K562 (cell line): ENCODE results near the gene CD6. TPM values are rescaled to one million over a fixed set of nuclear protein-coding genes. Genes with fewer than 3 reads are reported as not detected.

Experiments
- ATAC-seq: fragments of 200-7000 bp; cut with Tn5 transposase; 3 replicates; pipeline ENCODE4 v1.9.1; 2020; ENCODE audit warnings: moderate library complexity
- BruUV-seq: library from RNA; stranded (reverse); fragments of 400-500 nt; replicated peaks from 2 replicates; lab custom pipeline; 2021; lab: Mats Ljungman, UMichigan
- CTCF ChIA-PET: fragments of 300-600 bp; formaldehyde crosslinking; extraction: SDS; loops from one replicate; lab custom pipeline; 2021; ENCODE audit warnings: low intra/inter-chr PET ratio; lab: Yijun Ruan, JAX
- POLR2A ChIA-PET: fragments of 300-600, 350-650 bp; sonication (Branson Sonifier 250); formaldehyde crosslinking; extraction: SDS; loops from one replicate; lab custom pipeline; 2021; ENCODE audit warnings: antibody characterized with exemption, inconsistent platforms; lab: Yijun Ruan, JAX
- DNase-seq, 4 experiments: peaks; one replicate each; pipeline versions ENCODE4 v3.0.0 to v3.0.0-alpha.2; 2011 to 2018; ENCODE audit warnings: low spot score in 3 of 4, mixed read lengths in 3 of 4; ENCODE audit errors: extremely low read depth in 1 of 4
- FAIRE-seq: peaks from 2 replicates; lab custom pipeline; 2011; peaks lifted over from hg19 to GRCh38; lab: Jason Lieb, UNC
- H2AFZ ChIP-seq: 2 replicates; pipeline ENCODE4 v1.6.0; 2011; ENCODE audit warnings: low read depth, low read length, control low read depth, inconsistent platforms
- H3K27ac ChIP-seq: fragments of 200-600 bp; 3 replicates; pipeline ENCODE4 v1.8.0; 2011; ENCODE audit warnings: low read depth, mild to moderate bottlenecking, control low read depth, inconsistent platforms, low read length, moderate library complexity, mixed read lengths; ENCODE audit errors: extremely low read depth
- H3K27me3 ChIP-seq, 2 experiments: fragments of 300-600 bp in 1 of 2; 2 replicates in 1 of 2; 3 replicates in 1 of 2; pipeline versions ENCODE4 v1.6.0 to v1.8.0; 2011; ENCODE audit warnings: inconsistent platforms in 2 of 2, low read length in 2 of 2, mild to moderate bottlenecking in 1 of 2, mixed read lengths in 1 of 2, moderate library complexity in 1 of 2; ENCODE audit not compliant: control insufficient read depth in 2 of 2, insufficient read depth in 2 of 2
- H3K36me3 ChIP-seq: fragments of 300-600 bp; 3 replicates; pipeline ENCODE4 v1.8.0; 2011; ENCODE audit warnings: mild to moderate bottlenecking, low read length, inconsistent platforms; ENCODE audit not compliant: control insufficient read depth, insufficient read depth
- H3K4me1 ChIP-seq, 2 experiments: fragments of 200-600 bp in 1 of 2; replicated peaks in 1 of 2; 2 replicates in 1 of 2; 3 replicates in 1 of 2; pipeline versions ENCODE4 v1.5.1 to v1.8.0; 2011; ENCODE audit warnings: inconsistent platforms in 2 of 2, low read length in 2 of 2, mild to moderate bottlenecking in 1 of 2, mixed read lengths in 1 of 2, moderate library complexity in 1 of 2; ENCODE audit not compliant: control insufficient read depth in 2 of 2, insufficient read depth in 2 of 2
- H3K4me2 ChIP-seq: 2 replicates; pipeline ENCODE4 v1.6.1; 2011; ENCODE audit warnings: low read length, control low read depth, inconsistent platforms, mixed read lengths; ENCODE audit not compliant: insufficient read depth
- H3K4me3 ChIP-seq: fragments of 200-600 bp; sonication (generic), shearing (Covaris generic); 2 replicates; pipeline ENCODE4 v1.5.1; 2016; ENCODE audit warnings: control low read depth, inconsistent platforms
- H3K79me2 ChIP-seq: fragments of 200-600 bp; 3 replicates; pipeline ENCODE4 v1.8.0; 2011; ENCODE audit warnings: low read length, inconsistent platforms; ENCODE audit not compliant: control insufficient read depth, insufficient read depth
- H3K9ac ChIP-seq, 2 experiments: 2 replicates each; pipeline versions ENCODE4 v1.6.0 to v1.6.1; 2011; ENCODE audit warnings: low read depth in 2 of 2, low read length in 2 of 2, control low read depth in 1 of 2, inconsistent platforms in 1 of 2, mild to moderate bottlenecking in 1 of 2, mixed read lengths in 1 of 2; ENCODE audit not compliant: insufficient read depth in 1 of 2
- H3K9me1 ChIP-seq: one replicate; pipeline ENCODE4 v1.6.0; 2011; ENCODE audit warnings: inconsistent platforms, mild to moderate bottlenecking, low read length, moderate library complexity; ENCODE audit not compliant: control insufficient read depth, insufficient read depth
- H3K9me3 ChIP-seq: replicated peaks from 2 replicates; pipeline ENCODE4 v1.5.1; 2011; ENCODE audit warnings: low read depth, low read length, inconsistent platforms; ENCODE audit not compliant: control insufficient read depth, insufficient read depth
- H4K20me1 ChIP-seq: replicated peaks from 2 replicates; pipeline ENCODE4 v1.6.1; 2011; ENCODE audit warnings: low read length, inconsistent platforms, mixed read lengths; ENCODE audit not compliant: control insufficient read depth, insufficient read depth
- DPF2 ChIP-seq: fragments of 450-650 bp; IDR thresholded peaks from 2 replicates; pipeline ENCODE4 v1.6.1; 2016
- HCFC1 ChIP-seq: IDR thresholded peaks from 2 replicates; pipeline ENCODE4 v1.6.1; 2012; ENCODE audit warnings: low read depth, low read length, improper control_type of control experiment
- HMGN3 ChIP-seq: IDR thresholded peaks from 2 replicates; pipeline ENCODE4 v1.6.1; 2011; ENCODE audit warnings: borderline replicate concordance, low read depth, mild to moderate bottlenecking, mixed read lengths, low read length; ENCODE audit not compliant: insufficient read length; ENCODE audit errors: extremely low read depth
- ZNF347 ChIP-seq: fragments of 450-650 bp; formaldehyde crosslinking; IDR thresholded peaks from 2 replicates; pipeline ENCODE4 v1.4.0; 2020; ENCODE audit warnings: low read depth, mild to moderate bottlenecking, moderate library complexity
- WGBS: fragments of 100-300 bp; shearing (Covaris generic); methylation state at CpG from one replicate; pipeline ENCODE4 v1.1.6; 2016; ENCODE audit warnings: low coverage, mixed read lengths; ENCODE audit not compliant: insufficient coverage; ENCODE audit errors: missing lambda C conversion rate; 5-methylcytosine and 5-hydroxymethylcytosine counted together
- in situ Hi-C: fragments of 300-500 bp; cut with MboI; formaldehyde crosslinking; loops from 4 replicates; pipeline ENCODE4 v1.15.0; 2018; ENCODE audit warnings: inconsistent platforms, mixed read lengths
- intact Hi-C: fragments of 100-400 bp; cut with micrococcal nuclease; formaldehyde crosslinking; loops from 2 replicates; pipeline ENCODE4 v1.14.2; 2022
- polyA plus RNA-seq, 8 experiments: library from polyadenylated mRNA; depleted of rRNA in 4 of 8; stranded (reverse) in 5 of 8; unstranded in 3 of 8; fragments of >200 nt; fragmentation: Nextera tagmentation in 2 of 8; fragmentation: Illumina TruSeq in 1 of 8; extraction: Ambion mirVana in 2 of 8; extraction: Trizol in 1 of 8; gene quantifications; 2 replicates each; pipeline versions ENCODE4 v1.2.1 to v1.2.3, GENCODE V29; 2011 to 2014; ENCODE audit warnings: inconsistent platforms in 1 of 8, missing spikeins in 1 of 8
- total RNA-seq, 7 experiments: library from RNA; depleted of rRNA in 6 of 7; stranded (reverse); fragments of >200 nt in 6 of 7; fragmentation: Illumina TruSeq in 2 of 7; extraction: Trizol in 2 of 7; gene quantifications; 2 replicates each; pipeline versions ENCODE4 v1.2.1 to v1.2.3, GENCODE V29; 2011 to 2021; ENCODE audit warnings: low replicate concordance in 1 of 7
- TF ChIP-seq, protein P1 (sequence below): fragments of 250-450 bp; sonication (Bioruptor Pico); IDR thresholded peaks from 2 replicates; pipeline ENCODE4 v1.5.0; 2021
- TF ChIP-seq, protein P2 (sequence below): fragments of 450-650 bp; IDR thresholded peaks from 2 replicates; pipeline ENCODE4 v1.6.1; 2016

The CD6 gene
- total and polyA plus RNA-seq, 9 of the 15 experiments (the other 6 are each of a cell fraction or from before 2014, with no cell fraction given): 0.84 TPM; not detected in 8

DNA sequence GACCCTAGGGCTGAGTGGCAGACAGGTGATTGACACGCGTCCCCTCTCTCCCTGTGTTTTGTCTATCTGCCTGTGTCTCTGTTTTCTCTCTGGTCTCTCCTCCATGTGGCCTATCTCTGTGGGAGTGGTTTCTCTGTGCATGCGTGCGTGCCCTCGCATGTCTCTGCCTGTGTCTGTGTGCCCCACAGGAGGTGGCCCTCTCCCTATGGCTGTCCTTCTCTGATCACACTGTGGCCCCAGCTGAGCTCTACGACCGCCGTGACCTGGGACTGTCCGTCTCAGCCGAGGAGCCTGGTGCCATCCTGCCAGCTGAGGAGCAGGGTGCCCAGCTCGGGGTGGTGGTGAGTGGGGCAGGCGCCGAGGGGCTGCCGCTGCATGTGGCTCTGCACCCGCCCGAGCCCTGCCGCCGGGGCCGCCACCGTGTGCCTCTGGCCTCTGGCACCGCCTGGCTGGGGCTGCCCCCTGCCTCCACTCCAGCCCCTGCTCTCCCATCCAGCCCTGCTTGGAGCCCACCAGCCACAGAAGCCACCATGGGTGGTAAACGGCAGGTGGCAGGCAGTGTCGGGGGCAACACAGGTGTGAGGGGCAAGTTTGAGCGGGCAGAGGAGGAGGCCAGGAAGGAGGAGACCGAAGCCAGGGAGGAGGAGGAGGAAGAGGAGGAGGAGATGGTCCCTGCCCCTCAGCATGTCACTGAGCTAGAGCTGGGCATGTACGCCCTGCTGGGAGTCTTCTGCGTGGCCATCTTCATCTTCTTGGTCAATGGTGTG is 35.6 kb upstream of the CD6 start:
- in situ Hi-C loops: no loop called here
- no peak for FAIRE-seq

More for the DNA sequence above, 35.6 kb upstream of the CD6 start:
- H3K79me2 ChIP-seq: no peaks in the 10 kb centered on the region
- H3K36me3 ChIP-seq: no peaks in the 10 kb centered on the region
- no peak for DNase-seq
- intact Hi-C loops: no loop called here
- no peak overlapping the region for H2AFZ ChIP-seq
- peaks cover 0 to 24% of the 10 kb centered on the region in 2 experiments; a peak in 1 of 5 replicates for H3K4me1 ChIP-seq
- no peak overlapping the region for H3K27ac ChIP-seq
- no peak overlapping the region for H3K4me3 ChIP-seq
- no TSS peak for BruUV-seq
- no peak for ATAC-seq
- H3K9me3 ChIP-seq: no peaks in the 10 kb centered on the region
- TF ChIP-seq, protein P1, sequence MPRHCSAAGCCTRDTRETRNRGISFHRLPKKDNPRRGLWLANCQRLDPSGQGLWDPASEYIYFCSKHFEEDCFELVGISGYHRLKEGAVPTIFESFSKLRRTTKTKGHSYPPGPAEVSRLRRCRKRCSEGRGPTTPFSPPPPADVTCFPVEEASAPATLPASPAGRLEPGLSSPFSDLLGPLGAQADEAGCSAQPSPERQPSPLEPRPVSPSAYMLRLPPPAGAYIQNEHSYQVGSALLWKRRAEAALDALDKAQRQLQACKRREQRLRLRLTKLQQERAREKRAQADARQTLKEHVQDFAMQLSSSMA (CRISPR knock-in tag): no peak
- TF ChIP-seq ZNF347 (CRISPR knock-in tag): no peak
- TF ChIP-seq DPF2: no peak
- TF ChIP-seq HMGN3: no peak
- no peak for TF ChIP-seq HCFC1
- TF ChIP-seq, protein P2, sequence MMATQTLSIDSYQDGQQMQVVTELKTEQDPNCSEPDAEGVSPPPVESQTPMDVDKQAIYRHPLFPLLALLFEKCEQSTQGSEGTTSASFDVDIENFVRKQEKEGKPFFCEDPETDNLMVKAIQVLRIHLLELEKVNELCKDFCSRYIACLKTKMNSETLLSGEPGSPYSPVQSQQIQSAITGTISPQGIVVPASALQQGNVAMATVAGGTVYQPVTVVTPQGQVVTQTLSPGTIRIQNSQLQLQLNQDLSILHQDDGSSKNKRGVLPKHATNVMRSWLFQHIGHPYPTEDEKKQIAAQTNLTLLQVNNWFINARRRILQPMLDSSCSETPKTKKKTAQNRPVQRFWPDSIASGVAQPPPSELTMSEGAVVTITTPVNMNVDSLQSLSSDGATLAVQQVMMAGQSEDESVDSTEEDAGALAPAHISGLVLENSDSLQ: no peak
- ChIA-PET POLR2A (interaction anchor here (1.1 kb wide), 1 partner anchor 17 kb away, joined by 3 read pairs; no protein-coding TSS in a partner anchor), CTCF (no interaction called here)
- H3K9me1 ChIP-seq: no peaks in the 10 kb centered on the region
- no peak overlapping the region for H3K9ac ChIP-seq
- peaks cover 64 to 86% of the 10 kb centered on the region in 2 experiments for H3K27me3 ChIP-seq
- H4K20me1 ChIP-seq: peaks cover 16% of the 10 kb centered on the region
- no peak overlapping the region for H3K4me2 ChIP-seq
- WGBS: 1% methylated on average over 20 of the region's 27 CpGs
